Measurements from ENCODE around the gene RGS10. TPM values are rescaled to one million over a fixed set of nuclear protein-coding genes. Genes with fewer than 3 reads are reported as not detected.

Gene RGS10
- polyA plus RNA-seq, 5 donors = 11.3 to 16.9 (median 14.6) TPM

DNA sequence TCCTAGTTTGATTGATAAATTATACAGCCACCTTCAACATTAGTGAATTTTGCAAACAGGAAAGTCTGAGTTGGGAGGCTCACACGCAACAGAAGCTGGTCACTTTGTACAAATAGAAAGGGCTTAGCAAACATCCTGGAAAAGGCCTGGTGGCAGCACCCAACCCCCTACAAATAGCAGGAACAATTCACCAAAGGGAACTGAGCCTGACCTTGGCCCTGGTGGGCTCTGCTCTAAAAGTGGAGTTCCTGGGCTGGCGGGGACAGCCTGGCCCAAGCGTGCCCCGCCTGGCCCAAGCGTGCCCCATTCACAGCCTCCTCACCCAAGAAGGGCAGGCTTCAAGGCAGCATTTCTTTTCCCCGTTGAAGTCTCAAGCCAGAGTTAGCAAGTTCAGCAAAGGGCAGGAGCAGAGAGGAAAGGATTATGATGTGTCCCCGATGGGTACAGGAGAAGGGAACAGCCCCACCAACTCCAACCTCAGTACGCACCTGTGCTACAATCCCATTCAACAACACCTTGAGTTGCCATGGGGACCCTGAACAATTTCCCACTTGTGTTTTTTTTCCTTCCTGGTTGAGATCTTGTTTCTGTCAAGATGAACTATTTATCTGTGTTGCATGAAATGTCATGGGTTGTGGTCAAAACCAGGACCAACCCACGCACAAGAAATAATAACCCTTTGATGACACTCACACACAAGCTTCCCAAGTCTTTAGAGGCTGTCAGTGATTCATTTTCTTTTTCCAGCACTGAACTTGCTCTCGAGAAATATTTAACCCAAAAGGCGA, 43.4 kb downstream of the RGS10 start:
- DNase-seq = no peak

DNA sequence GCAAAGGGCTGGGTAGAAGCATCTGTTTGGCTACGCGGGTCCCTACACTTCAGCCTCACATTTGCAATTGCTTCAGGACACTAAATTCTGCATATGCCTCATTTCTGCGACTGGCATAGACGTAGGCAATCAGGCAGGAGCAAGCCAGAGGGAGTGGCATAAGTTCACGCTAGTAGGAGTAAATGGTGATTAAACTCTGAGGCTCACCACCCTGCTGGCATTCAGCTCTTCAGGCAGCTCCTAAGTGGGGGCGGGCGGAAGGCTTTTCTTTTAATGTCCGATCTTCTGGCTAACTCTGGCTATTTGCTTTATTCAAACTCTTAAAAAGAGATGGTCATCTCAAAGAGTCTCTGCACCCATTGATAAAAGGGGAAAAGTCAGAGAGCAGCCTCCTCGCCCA, 45.3 kb downstream of the RGS10 start:
- DNase-seq = no peak

DNA sequence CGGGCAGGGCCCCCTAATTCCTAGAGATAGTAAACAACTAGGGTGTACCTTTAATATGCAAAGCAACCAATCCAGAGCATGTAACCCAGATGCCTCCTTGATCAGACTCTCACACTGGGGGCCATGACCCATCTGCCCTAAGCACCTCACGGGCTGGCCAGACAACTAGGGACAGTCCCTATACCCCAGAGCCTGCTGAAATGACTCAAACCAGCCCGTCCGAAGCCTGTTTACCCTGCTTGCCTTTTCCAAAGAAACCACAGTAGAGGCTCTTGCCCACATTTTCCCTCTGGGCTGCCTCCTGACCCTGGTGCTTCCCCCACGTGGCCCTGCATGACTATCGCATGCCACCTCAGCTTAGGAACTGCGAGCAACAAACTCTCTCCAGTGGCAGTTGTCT, 46.2 kb downstream of the RGS10 start:
- no peak for DNase-seq

DNA sequence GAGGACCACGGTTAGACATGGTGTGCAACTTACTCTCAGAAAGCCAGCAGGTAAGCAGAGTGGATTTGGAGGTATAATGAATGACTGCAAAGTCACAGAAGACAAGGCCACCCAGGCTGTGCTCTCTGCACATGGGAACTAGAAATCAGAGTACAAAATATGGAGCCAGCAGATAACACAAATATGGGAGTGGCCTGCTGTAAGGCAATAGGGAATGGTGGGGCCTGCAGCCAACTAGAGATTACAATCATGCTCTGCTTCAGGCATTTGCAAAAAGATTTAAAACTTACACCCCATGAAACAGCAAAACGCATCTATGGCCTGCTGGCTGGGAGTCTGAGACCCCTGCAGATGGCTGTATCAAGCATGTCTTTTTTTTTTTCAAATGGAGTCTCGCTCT, 47.0 kb downstream of the RGS10 start:
- DNase-seq = no peak

DNA sequence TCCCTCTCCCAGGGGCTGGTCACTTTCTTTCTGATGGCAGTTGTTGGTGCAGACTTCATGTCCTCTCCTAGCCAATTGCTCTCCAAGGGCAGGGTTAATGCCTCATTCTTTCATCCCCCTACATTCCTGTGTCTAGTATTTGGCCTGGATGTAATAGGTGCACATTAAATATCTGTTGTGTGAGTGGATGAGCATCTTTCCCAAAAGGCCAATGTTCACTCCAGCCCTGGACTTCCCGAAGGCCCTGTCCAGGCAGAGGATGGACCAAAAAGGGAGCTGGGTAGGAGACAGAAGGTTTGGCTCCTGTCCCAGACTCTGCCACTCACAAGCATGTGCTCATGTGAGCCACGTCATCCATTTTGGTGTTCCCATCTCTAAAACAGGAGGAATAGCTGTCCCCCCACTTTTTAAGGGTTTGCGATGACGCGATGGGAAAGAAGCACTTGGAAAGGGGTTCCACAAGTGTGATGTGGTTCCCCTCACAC, 47.5 kb downstream of the RGS10 start:
- DNase-seq = no peak

DNA sequence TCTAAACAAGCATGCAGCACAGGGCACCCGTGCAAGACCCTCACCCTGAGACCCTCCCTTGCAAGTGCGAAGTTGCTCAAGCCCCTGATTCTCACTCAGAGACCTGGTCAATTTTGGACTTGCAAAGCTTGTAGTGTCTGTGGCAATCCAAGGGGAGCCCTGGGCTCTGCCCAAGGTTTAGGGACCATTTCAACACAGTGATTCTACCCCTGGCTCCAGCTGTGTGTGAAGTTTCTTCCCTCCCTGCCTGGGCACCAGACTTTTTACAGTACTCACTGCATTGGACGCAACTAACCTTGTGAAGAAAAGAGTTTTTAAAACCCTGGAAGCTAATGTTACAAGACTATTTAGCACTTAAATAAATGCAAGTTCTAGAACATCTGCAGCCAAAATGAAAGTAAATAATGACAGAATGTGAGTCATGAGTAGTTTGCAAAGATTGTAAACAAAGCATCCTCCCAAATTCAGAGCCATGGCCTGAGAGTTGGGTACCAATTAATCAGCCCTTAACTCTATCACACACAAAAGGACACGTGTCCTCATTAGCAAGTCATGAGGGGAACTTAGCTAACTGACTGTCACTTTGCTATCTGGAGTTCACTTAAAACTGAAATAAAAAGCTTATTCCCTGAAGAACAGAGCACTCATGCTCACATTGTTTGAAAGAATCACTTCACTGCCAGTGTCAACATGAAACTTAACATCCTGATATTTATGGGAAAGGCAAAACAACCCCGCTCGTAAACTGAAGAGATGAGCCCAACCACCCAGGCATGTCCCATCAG, 48.1 kb downstream of the RGS10 start:
- DNase-seq = no peak

DNA sequence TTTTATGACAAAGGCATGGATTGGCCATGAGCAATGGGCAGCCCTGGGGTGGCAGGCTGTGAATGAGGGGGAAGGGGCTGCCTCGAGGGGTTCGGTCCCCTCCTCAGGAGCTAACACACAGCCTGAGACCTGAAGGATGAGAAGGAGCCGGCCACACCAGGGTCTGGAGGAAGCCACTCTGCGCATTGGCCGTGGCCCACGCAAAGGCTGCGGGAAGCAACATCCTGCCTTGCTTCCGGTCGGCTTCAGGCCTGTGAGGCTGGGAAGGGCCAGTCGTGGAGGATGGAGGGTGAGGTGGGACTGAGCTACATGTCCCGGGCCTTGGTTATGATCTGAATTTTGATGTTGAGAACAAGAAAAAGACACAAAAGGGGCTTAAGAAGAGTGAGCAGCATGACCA, 49.4 kb downstream of the RGS10 start:
- no peak for DNase-seq

DNA sequence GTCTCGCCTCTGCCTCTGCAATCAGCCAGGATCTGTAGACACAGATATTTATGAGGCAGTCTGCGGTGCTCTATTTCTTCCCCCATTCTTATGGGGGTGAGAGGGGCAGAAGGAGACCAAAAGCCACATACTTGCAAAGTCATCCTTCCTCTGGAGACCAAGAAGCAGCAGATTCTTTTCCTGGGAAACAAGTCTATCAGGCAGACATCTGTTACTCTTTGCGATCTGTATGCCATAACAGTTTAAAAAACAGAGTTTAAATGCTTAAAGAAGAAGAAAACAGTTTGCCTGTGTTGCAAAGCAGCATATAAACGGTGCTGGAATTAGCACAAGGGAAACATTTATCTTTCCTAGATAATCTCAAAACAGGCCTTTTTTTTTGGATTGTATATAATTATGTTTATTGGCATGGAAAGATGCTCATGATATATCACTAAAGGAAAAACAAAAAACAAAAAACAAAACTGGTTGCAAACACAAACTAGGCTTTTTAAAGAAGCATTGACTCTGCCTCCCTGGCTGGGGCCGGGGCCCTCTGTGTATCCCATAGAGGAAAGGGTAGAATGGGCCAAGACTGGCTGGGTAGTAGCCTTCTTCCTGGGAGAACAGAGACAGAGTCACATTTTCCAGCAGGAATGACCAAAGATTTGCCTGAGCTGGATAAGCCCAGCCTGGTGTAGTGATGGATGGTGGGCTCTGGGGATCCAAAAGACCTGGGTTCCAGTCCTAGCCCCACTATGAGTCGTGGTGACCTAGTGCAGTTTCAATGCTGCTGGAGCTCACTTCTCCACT, 50.4 kb downstream of the RGS10 start:
- DNase-seq = no peak

DNA sequence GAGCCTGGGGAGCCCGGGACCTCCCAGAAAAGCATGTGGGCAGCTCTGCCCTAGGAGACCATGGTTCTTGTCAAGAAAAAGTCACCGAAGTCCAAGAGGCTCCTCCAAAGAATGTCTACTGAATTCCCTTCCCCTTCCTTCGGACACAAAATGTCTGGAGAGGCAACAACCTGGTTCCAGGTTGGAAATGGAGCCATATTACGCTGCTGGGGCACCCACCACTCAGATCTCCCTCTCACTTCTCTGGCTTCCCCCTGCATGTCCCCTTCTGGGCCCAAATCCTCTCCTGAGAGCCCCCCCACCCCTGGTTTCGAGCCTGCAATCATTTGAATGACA, 52.6 kb downstream of the RGS10 start:
- no peak for DNase-seq

DNA sequence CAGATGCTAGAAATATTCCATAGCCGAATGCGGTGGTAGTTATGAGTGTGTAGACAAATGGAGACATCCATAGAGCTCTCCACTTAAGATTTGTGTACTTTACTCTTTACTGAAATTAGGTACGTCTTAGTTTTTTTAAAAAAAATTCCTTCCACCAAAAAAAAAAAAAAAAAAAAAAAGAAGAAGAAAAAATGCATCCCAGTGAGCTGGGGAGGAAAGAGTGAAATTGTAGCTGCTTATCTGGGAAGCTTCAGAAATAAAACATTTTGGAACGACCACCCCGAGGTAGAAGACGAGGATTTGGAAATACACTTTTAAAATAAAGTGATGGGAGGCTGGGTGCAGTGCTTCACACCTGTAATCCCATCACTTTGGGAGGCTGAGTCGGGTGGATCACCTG, 53.8 kb downstream of the RGS10 start:
- no peak for DNase-seq

DNA sequence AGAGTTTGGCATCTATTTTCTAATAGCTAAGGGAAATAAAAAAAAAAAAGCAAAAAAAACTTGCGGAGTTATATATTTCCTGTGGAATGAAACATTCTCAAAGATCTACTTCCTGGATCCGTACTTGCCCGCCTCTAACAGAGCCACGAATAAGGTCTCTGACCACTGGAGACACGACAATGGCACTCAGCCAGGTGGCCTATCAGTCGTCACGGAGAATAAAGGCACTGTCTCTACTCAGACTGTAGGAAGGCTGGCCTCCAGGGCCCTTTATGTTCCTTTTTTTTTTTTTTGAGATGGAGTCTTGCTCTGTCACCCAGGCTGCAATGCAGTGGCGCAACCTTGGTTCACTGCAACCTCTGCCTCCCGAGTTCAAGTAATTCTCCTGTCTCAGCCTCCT, 58.7 kb downstream of the RGS10 start:
- no peak for DNase-seq

DNA sequence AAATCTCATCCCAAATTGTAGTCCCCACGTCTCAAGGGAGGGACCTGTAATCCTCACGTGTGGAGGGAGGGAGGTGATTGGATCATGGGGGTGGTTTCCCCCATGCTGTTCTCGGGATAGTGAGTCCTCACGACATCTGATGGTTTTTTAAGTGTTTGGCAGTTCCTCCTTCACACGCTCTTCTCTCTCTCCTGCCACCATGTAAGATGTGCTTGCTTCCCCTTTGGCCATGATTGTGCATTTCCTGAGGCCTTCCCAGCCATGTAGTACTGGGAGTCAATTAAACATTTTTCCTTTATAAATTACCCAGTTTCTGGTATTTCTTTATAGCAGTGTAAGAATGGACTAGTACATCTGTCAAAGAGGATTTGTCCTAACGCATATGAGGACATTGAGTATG, 59.5 kb downstream of the RGS10 start:
- no peak for DNase-seq

DNA sequence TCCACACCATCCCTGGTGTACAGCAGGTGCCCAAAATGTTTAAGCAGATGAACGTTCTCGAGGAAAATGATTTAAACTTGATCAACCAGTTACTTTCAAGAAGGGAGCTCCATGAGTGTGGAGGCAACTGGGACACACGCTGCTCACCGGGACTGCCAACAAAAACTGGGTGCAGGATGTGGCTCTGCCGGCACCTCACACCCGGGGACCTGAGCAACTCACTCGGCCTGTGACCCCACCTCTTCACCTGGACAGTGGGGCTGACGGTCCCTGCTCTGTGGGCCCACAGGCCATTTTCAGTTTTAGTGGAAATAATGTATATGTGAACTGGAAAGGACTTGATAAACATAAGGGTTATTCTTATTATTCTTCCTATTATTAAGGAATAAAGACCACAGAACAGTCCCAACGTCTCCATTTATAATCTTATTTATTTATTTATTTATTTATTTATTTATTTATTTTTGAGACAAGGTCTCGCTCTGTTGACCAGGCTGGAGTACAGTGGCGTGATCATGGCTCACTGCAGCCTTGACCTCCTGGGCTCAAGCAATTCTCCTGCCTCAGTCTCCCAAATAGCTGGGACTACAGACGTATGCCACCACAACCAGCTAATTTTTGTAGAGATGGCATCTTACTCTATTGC, 60.6 kb downstream of the RGS10 start:
- no peak for DNase-seq

DNA sequence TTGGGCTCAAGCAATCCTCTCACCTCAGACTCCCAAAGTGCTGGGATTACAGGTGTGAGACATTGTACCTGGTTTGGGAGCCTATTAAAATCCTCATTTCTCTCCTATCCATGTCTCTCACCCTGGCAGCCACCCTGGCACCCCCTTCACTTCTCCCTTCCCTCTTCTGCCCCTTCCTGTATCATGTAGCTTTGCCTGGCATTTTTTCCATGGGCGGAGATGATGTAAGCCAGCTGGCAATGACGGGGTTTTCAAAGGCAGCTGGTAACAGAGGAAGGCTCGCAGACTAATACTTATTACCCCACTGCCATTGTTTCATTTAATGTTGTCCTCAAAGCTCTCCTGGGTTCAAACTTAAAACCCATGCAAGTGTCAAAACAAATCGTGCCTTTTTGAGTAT, 61.9 kb downstream of the RGS10 start:
- no peak for DNase-seq

DNA sequence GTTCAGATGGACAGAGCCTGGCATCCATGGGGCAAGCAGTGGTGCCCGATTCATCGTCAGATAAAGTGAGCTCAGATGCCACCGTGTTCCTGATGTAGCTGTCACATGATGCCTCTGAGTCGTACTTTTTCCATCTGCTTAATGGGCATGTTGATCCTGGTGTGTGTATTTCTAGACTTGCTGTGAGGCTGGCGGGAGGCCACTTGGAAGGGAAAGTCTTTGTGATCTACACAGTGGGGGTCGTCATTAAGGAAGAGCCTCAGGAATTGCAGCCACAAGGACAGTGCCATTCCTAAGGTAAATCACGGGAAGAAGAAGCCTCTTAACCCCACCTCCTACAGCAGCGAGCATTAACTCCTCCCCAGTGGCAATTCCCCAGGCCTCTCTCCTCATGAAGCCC, 63.0 kb downstream of the RGS10 start:
- no peak for DNase-seq

DNA sequence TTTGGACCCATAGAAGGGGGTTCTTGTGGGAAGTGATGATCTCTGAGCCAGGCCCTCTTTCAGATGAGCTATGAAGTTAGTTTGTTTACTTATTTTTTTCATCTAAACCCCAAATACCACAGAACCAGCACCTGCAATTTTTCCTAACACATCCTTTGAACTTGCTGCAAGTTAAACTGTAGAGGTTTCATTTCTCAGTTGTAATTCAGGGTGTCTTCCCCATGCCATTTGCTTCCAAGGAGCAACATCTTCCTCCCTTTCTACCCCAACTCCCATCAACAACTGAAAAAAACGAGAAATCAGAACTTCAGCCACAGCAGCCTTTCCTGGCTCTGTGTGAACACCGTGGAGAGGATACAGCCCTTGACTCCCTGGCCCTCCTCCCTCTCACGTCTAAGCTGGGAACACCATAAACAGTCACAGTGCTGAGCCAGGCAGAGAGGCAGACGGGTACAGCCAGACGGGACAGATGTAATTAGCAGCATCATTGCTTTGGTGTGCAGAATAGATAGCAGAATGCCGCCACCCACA, 63.6 kb downstream of the RGS10 start:
- DNase-seq = no peak

DNA sequence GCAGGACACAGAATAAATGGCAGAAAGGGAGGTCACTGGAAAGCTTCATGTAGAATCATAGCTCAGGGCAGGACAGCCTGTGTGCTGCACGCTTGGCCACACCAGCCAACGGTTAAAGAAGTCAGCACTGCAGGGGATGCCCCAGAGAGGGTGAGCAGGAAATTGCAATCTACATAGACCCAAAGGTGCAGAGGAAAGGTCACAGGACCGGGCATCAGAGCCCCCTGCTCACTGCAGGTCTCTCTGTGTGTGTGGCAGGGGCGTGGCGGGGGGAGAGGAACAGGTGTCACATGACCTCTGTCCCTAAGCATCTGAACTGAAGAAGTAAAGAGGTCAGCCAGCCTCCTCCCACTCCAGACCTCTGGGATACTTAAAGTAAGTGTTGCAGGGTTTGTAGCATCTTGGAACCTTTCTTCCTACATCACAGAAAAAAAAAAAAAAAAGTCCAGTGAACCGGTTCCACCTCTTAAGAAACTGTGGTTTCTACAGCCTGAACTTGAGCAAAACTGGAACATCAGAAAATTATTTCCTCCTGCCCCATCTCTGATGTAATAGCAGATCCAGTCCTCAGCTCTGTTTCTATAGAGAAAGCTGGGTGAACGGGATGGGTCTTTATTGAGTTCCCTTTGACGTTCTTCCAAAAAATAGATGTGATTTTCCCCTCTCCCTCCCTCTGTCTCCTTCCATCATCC, 64.3 kb downstream of the RGS10 start:
- no peak for DNase-seq

DNA sequence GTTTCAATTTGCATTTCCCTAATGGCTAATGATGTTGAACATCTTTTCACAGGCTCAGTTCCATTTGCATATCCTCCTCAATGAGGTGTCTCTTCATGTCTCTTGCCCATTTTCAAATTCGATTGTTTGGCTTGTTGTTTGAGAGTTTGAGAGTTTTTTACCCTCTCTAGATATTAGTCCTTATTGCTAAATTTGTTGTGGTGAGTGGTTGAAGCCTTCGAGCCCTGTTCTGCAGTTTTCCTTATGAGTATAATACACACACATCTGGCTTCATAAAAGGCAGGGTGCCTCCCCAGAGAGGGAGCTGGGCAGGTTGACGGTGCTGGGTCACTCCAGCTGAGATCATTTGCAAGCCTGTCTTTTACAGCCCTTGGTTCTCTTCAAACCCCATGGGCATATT, 65.1 kb downstream of the RGS10 start:
- DNase-seq = no peak

DNA sequence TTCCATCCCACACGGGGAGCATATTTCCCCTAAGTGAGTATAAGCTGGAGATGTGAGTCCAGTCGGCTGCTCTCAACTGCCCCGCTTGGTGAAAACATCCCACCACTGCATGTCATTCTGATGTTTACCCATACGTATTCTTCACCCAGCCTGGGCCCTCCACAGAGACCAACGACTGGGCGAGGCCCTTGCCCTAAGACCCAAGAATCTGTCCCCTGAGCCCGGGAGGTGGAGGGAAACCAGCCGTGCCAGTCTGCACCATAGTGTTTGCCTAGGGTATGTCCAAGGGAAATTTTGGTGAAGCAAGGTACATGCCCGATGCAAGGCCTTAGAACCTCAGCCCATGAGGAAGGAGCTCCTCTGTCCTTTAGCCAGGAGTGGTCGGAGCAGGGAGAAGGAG, 67.9 kb downstream of the RGS10 start:
- DNase-seq = no peak

DNA sequence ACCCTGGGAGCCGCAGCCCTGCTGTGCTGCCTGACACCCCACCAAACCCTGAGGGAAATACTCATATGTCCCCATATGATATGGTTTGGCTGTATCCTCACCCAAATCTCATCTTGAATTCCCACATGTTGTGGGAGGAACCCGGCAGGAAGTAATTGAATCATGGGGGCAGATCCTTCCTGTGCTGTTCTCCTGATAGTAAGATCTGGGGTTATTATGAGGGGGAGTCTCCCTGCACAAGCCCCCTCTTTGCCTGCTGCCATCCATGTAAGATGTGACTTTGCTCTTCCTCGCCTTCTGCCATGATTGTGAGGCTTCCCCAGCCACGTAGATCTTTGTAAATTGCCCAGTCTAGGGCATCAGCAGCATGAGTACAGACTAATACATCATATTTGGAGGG, 68.7 kb downstream of the RGS10 start:
- DNase-seq = no peak

Data from right lung (tissue), 5 donors.